Aorta (tissue), 5 donors: ENCODE results near the gene NACC2. TPM values are rescaled to one million over a fixed set of nuclear protein-coding genes. Genes with fewer than 3 reads are reported as not detected.

Source experiments
- ATAC-seq: fragments of 200-7000 bp; cut with Tn5 transposase; one replicate; pipeline ENCODE4 v1.9.1; 2022; ENCODE audit warnings: moderate library complexity; ENCODE audit not compliant: low FRiP score
- DNase-seq, 2 donors: peaks; one replicate each; pipeline ENCODE4 v3.0.0-alpha.2; 2020
- H3K27ac ChIP-seq, 2 donors: one replicate each; pipeline ENCODE4 v1.5.1; 2013; ENCODE audit warnings: low read length in 2 of 2, mild to moderate bottlenecking in 2 of 2, moderate library complexity in 2 of 2, control low read depth in 1 of 2, inconsistent platforms in 1 of 2, low read depth in 1 of 2
- H3K27me3 ChIP-seq, 2 donors: one replicate each; pipeline ENCODE4 v1.6.1; 2013; ENCODE audit warnings: control low read depth in 1 of 2, low read length in 1 of 2, mild to moderate bottlenecking in 1 of 2, moderate library complexity in 1 of 2; ENCODE audit not compliant: insufficient read depth in 2 of 2, control insufficient read depth in 1 of 2
- H3K36me3 ChIP-seq, 2 donors: one replicate each; pipeline ENCODE4 v1.6.1; 2013; ENCODE audit warnings: control low read depth in 1 of 2, low read length in 1 of 2, mild to moderate bottlenecking in 1 of 2; ENCODE audit not compliant: insufficient read depth in 2 of 2, control insufficient read depth in 1 of 2
- H3K4me1 ChIP-seq, 2 donors: one replicate each; pipeline ENCODE4 v1.6.1; 2013; ENCODE audit warnings: low read length in 2 of 2, control low read depth in 1 of 2, mild to moderate bottlenecking in 1 of 2, moderate library complexity in 1 of 2; ENCODE audit not compliant: insufficient read depth in 2 of 2, control insufficient read depth in 1 of 2
- H3K4me3 ChIP-seq, 2 donors: one replicate each; pipeline ENCODE4 v1.5.1; 2013; ENCODE audit warnings: low read length in 2 of 2, control low read depth in 1 of 2, mild to moderate bottlenecking in 1 of 2
- H3K9me3 ChIP-seq: one replicate; pipeline ENCODE4 v1.6.1; 2013; ENCODE audit warnings: mild to moderate bottlenecking, low read length; ENCODE audit not compliant: control insufficient read depth
- WGBS, 2 donors: extraction: QIAGEN DNeasy Blood & Tissue Kit; methylation state at CpG; one replicate each; pipeline ENCODE4 v1.1.7; 2013; 5-methylcytosine and 5-hydroxymethylcytosine counted together
- intact Hi-C, 2 donors: fragments of 100-400 bp; cut with DNase I; formaldehyde crosslinking; loops; one replicate each; pipeline versions ENCODE4 v1.14.2 to v1.15.0; 2022
- polyA plus RNA-seq, 2 donors: library from polyadenylated mRNA; stranded (reverse); fragments of 200-250 nt; gene quantifications; one replicate each; pipeline ENCODE4 v1.2.3, GENCODE V29; 2013
- total RNA-seq, 2 donors: library from RNA; stranded (reverse); fragmentation: NEBNext Ultra II Directional; extraction: Animal tissue kit (Norgen Biotek cat#: 25700); gene quantifications; one replicate each; pipeline ENCODE4 v1.2.1, GENCODE V29; 2021
- donor health status: healthy with polysubstance abuse.
- donor health status: Bipolar disorder and iron deficiency.
- donor health status: DM: no; HTN: no; CAD: no.
- donor health status: DM: no; HTN: no; CAD: no.
- donor health status: DM: yes; HTN: yes; CAD: no.

NACC2 gene
- total and polyA plus RNA-seq, 4 donors, result 10.5 to 61.0 (median 31.5) TPM

- no peak overlapping the region for H3K4me3 ChIP-seq
- no peaks in the 10 kb centered on the region for H3K36me3 ChIP-seq
- peak in 1 of 2 donors; percentile 32 for DNase-seq
- no peaks in the 10 kb centered on the region for H3K9me3 ChIP-seq
- 55% methylated on average over 16 of the region's 16 CpGs for WGBS, 2 donors
- intact Hi-C loops, result no loop called here
- no peak overlapping the region for H3K27ac ChIP-seq
- no peaks in the 10 kb centered on the region for H3K4me1 ChIP-seq
- no peaks in the 10 kb centered on the region for H3K27me3 ChIP-seq
- peak; percentile 52 for ATAC-seq
Observed at GRCh38 chr9:136024696-136025316, 70.3 kb downstream of the NACC2 start.

GRCh38 chr9:136024286-136024685, 70.8 kb downstream of the NACC2 start:
- no peaks in the 10 kb centered on the region for H3K27me3 ChIP-seq
- intact Hi-C loops, result no loop called here
- DNase-seq (no peak), ATAC-seq (no peak)
- 58 to 67% methylated on average over 2 of the region's 2 CpGs for whole genome bisulfite sequencing, 2 donors
- H3K4me3 ChIP-seq, result no peak overlapping the region
- H3K36me3 ChIP-seq, result no peaks in the 10 kb centered on the region
- H3K9me3 ChIP-seq, result no peaks in the 10 kb centered on the region
- no peak overlapping the region for H3K27ac ChIP-seq
- no peaks in the 10 kb centered on the region for H3K4me1 ChIP-seq

- ATAC-seq, result peak; percentile 30
- H3K36me3 ChIP-seq, result no peaks in the 10 kb centered on the region
- H3K27ac ChIP-seq, result no peak overlapping the region
- DNase-seq, result peak; percentile 66 to 85
- intact Hi-C loops, result no loop called here
- no peak overlapping the region for H3K4me3 ChIP-seq
- no peaks in the 10 kb centered on the region for H3K4me1 ChIP-seq
- 47 to 49% methylated on average over 16 of the region's 16 CpGs for WGBS, 2 donors
- no peaks in the 10 kb centered on the region for H3K27me3 ChIP-seq
- H3K9me3 ChIP-seq, result no peaks in the 10 kb centered on the region
Observed at GRCh38 chr9:136023410-136024225, 71.5 kb downstream of the NACC2 start.

GRCh38 chr9:136022731-136023409, 72.2 kb downstream of the NACC2 start:
- no peak for DNase-seq
- ATAC-seq, result no peak
- H3K4me1 ChIP-seq, result no peaks in the 10 kb centered on the region
- WGBS, 2 donors, result 90 to 94% methylated on average over 21 to 22 of the region's 22 CpGs
- H3K27ac ChIP-seq, result no peak overlapping the region
- H3K27me3 ChIP-seq, result no peaks in the 10 kb centered on the region
- H3K36me3 ChIP-seq, result no peaks in the 10 kb centered on the region
- no peak overlapping the region for H3K4me3 ChIP-seq
- H3K9me3 ChIP-seq, result no peaks in the 10 kb centered on the region
- intact Hi-C loops, result no loop called here

DNA sequence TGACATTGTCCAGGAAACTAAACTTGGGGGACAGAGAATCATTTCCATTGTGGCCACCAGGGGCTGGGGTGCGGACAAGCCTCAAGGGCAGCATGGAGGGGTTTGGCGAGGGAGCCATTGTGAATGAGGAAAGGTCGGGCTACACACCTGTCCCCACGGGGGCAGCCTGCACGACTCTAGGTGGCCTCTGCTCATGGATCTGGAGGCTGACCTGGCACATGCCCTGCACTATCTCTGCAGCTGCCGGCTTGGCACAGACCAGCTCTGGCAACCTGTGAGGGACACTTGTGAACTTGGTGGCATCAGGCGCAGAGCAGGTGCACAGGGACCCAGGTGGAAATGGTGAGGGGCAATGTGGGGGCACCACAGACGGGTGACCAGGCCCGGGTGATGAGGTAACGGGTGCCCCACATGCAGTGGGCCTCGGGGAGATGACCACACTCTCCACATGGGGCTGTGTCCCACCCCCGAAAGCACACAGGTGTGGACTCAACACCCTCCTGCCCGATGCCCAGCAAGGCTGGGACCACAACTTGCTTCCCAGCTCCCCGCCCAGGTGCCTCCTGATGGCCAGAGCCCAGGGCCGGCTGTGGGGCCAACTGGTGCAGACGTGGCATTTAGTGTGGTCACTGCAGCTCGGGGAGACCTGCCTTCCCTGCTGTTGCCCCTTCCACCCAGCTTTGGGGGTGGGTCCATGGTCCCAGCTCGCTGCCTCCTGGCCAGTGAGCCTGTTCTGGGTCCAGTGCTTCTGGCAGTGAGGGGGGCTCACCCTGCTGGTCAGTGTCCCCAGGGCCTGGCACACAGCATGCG, 73.0 kb downstream of the NACC2 start:
- Histone ChIP-seq H3K4me3 (no peak overlapping the region), H3K36me3 (no peaks in the 10 kb centered on the region), H3K9me3 (no peaks in the 10 kb centered on the region), H3K4me1 (no peaks in the 10 kb centered on the region), H3K27ac (no peak overlapping the region), H3K27me3 (no peaks in the 10 kb centered on the region)
- intact Hi-C loops, result no loop called here
- DNase-seq, result no peak
- 88 to 89% methylated on average over 19 of the region's 19 CpGs for WGBS, 2 donors
- no peak for ATAC-seq

DNA sequence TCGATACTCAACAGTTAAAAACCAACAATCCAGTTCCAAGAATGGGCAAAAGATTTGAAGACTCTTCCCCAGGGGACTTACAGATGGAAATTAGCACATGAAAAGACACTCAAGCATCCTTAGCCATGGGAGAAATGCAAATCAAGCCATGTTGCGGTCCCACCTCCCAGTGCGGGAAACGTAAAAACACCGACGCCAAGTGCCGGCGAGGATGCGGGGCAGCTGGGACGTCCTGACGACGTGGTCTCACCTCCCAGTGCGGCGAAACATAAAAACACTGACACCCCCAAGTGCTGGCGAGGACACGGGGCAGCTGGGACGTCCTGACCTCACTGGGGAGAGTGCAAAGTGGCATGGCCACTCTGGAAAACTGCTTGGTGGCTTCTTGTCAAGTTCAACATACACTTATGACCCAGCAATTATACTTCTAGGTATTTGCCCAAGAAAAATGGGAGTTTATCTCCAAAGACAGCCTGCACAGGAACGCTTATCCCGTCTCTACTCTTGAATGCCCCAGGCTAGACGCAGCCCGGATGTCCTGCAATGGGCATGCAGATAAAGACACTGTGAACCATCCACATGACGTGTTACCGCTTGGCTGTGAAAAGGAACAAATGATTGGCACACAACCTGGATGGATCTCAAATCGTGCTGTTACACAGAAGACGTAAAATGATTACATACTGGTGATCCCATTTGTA, 73.8 kb downstream of the NACC2 start:
- no peak for DNase-seq
- ATAC-seq, result no peak
- WGBS, 2 donors, result 80 to 86% methylated on average over 25 of the region's 25 CpGs
- intact Hi-C loops, result no loop called here
- Histone ChIP-seq H3K4me3 (no peak overlapping the region), H3K4me1 (no peaks in the 10 kb centered on the region), H3K27me3 (no peaks in the 10 kb centered on the region), H3K27ac (no peak overlapping the region), H3K9me3 (no peaks in the 10 kb centered on the region), H3K36me3 (no peaks in the 10 kb centered on the region)

DNA sequence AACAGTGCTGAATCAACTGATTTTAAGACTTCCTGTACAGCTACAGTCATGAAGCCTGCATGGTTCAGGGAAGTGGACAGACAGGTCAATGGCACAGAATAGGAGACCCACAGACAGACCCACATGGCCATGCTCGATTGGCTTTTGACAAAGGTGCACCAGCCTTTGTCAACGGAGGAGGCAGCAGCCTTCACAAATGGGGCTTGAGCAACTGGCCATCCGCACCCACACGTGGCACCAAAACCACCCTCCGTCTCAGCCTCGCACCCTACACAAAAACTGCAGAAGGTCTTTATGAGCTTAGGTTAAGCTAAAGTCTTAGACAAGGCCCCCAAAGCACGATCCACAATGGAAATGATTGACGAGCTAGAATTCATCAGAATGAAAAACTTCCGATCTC, 74.4 kb downstream of the NACC2 start:
- no peaks in the 10 kb centered on the region for H3K4me1 ChIP-seq

GRCh38 chr9:136020206-136020605, 74.9 kb downstream of the NACC2 start:
- DNase-seq (no peak), ATAC-seq (no peak)
- no peak overlapping the region for H3K27ac ChIP-seq
- no peaks in the 10 kb centered on the region for H3K27me3 ChIP-seq
- H3K4me1 ChIP-seq, result no peaks in the 10 kb centered on the region
- no peaks in the 10 kb centered on the region for H3K9me3 ChIP-seq
- H3K4me3 ChIP-seq, result no peak overlapping the region
- WGBS, 2 donors, result 92 to 93% methylated on average over 16 of the region's 16 CpGs
- intact Hi-C loops, result no loop called here
- H3K36me3 ChIP-seq, result no peaks in the 10 kb centered on the region

More for the DNA sequence above, 74.4 kb downstream of the NACC2 start:
- no peak for DNase-seq
- no peak overlapping the region for H3K27ac ChIP-seq
- H3K4me3 ChIP-seq, result no peak overlapping the region
- H3K36me3 ChIP-seq, result no peaks in the 10 kb centered on the region
- H3K9me3 ChIP-seq, result no peaks in the 10 kb centered on the region
- intact Hi-C loops, result no loop called here
- 86 to 88% methylated on average over 9 of the region's 9 CpGs for WGBS, 2 donors
- no peaks in the 10 kb centered on the region for H3K27me3 ChIP-seq
- ATAC-seq, result no peak
